Measurements from ENCODE around the gene CENPE.

DNA sequence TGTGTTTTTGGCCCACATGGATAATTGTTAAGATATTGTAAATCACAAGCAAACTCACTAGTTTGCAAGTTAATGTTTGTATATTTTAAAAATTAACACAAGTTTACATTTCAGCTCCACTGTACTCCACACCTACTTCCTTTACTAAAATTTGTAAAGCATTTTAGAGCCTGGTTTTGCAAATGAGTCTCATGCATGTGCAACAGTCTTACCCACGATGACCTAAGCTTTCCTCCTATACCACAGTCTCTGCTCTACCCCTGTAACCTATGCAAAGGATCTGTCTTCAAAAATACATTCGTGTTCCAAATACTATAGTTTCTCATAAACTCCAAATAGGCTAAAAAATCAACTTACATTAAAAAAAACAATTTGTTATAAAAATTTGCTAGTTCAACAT lies 108.7 kb downstream of the CENPE start:
- TF ChIP-seq POLR2AphosphoS5 (IDR thresholded peaks at IDR 0.05; ENCODE audit: borderline replicate concordance, low read depth, low read length) = no peak
- no peak for TF ChIP-seq EZH2 (IDR thresholded peaks at IDR 0.05)
- TF ChIP-seq FOXP2 (optimal IDR thresholded peaks at IDR 0.05; ENCODE audit: control extremely low read depth, extremely low read length, insufficient read depth) = no peak

All from SK-N-MC (cell line).